ENCODE results near the gene DAPP1. TPM values are rescaled to one million over a fixed set of nuclear protein-coding genes. Genes with fewer than 3 reads are reported as not detected.

Gene DAPP1
- total and polyA plus RNA-seq, 3 experiments from 2014 or later = 10.3 to 20.9 (median 18.8) TPM

DNA sequence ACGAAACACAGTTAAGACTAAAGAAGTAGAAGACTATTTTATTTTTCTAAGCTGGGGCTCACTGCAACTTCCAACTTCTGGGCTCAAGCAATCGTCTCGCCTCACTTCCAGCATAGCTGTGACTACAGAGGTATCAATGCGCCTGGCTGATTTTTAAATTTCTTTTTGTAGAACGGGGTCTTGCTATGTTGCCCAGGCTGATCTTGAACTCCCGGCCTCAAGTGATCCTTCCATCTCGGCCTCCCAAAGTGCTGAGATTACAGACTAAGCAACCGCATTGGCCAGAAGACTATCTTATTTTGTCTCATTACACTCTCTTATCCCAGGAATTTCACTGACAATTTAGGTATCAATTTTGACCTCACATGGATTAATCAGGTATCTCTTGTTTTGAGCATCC lies 76.4 kb downstream of the DAPP1 start:
- H3K27ac ChIP-seq (ENCODE audit: low read depth, low read length) = no peak overlapping the region
- Mint-ChIP-seq H3K27ac (peak overlapping the region in 7 of 8 donors; percentile 44 to 99 (median 98)), H3K4me1 (peaks cover 45 to 59% (median 54%) of the 10 kb centered on the region in 3 donors), H3K9me3 (no peaks in the 10 kb centered on the region), H3K4me3 (peak overlapping the region; percentile 96 to 100 (median 98)), H3K27me3 (no peaks in the 10 kb centered on the region), H3K36me3 (peaks cover 0 to 34% (median 6%) of the 10 kb centered on the region in 3 donors)
- H3K4me3 ChIP-seq (ENCODE audit: low read length) = peak overlapping the region; percentile 88
- peaks cover 20% of the 10 kb centered on the region for H3K4me1 ChIP-seq (ENCODE audit: insufficient read depth, low read length)
- peaks cover 5% of the 10 kb centered on the region for H3K36me3 ChIP-seq (ENCODE audit: insufficient read depth, low read length)
- no peaks in the 10 kb centered on the region for H3K9me3 ChIP-seq (ENCODE audit: low read length)
- no peak for DNase-seq
- no peaks in the 10 kb centered on the region for H3K27me3 ChIP-seq (ENCODE audit: insufficient read depth, low read length, poor library complexity, severe bottlenecking)
- ChIA-PET POLR2A (no interaction called here), CTCF (interaction anchor here (0.7 to 4.0 kb wide), 3 partner anchors 54 to 330 kb away, joined by 5 to 36 read pairs (median 6); partner anchors contain the start of genes DNAJB14 and TRMT10A)

DNA sequence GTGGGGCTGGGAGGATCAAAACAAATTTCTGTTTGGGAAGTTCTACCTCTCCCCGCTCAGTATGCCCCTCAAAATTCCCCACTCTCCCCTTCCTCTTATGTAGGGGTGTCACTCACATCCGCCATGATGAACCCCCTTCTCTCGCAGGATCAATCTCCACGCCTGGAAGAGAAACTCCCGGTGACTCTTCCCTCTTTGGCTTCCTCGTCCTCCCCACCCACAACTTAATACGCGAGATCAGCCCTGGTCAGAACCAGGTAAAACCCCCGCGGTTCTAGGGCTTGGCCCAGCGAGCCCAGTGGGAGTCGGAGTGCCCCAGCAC lies 77.2 kb downstream of the DAPP1 start:
- H3K9me3 Mint-ChIP-seq = no peaks in the 10 kb centered on the region

DNA sequence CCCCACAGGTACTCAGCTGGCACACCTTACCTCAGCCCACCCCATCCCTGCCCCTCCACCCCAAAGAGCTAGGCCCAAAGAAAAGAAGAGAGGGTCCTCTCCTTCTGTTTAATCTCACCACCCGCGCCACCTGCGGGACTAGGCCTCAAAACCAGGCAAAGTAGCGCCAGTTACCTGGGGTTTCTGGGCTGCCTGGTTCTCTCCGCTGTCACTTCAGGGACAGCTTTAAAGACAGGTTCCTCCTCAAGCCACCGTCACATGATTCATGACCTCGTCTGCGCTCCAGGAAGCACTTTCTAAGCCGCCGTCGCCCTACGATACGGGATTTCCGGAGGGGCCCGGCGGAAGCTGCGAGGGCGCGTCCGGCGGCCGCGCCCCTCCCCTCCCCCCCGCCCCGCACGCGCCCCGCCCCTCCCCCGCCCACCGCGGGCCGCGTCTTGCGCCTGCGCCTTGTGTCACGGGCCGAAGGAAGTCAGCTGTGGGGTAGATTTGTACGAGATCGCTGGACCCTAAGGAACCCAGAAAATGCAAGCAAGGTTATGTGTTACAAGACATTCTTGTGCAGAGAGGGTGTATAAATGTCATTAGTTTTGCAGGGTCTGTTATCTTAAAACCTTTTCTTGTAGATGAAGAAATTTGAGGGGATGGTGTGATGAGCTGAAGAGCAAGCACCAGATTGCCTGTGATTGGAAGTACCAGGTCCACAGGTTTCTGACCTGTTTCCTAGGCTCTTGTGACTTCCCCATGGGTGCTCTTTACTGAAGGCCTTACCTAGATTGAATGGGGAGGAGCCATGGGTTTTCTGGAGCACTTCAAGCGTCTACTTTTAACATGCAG lies 77.8 kb downstream of the DAPP1 start, which contains the start of gene LAMTOR3:
Gene LAMTOR3 (minus strand): TSS at position 267 of the 837 bp plus-strand sequence. CDS start 464 bp downstream, outside the sequence.
- peaks cover 0 to 36% (median 6%) of the 10 kb centered on the region in 3 donors for H3K36me3 Mint-ChIP-seq
- CTCF ChIA-PET = interaction anchor here (0.8 to 4.0 kb wide), 4 partner anchors 53 to 331 kb away, joined by 3 to 36 read pairs (median 6); partner anchors contain the start of genes DNAJB14 and TRMT10A
- Histone ChIP-seq H3K27me3 (ENCODE audit: insufficient read depth, low read length, poor library complexity, severe bottlenecking) (no peaks in the 10 kb centered on the region), H3K27ac (ENCODE audit: low read depth, low read length) (peak within 1 kb of the TSS; percentile 87), H3K4me1 (ENCODE audit: insufficient read depth, low read length) (peaks cover 20% of the 10 kb centered on the region), H3K9me3 (ENCODE audit: low read length) (no peaks in the 10 kb centered on the region), H3K4me3 (ENCODE audit: low read length) (peak within 1 kb of the TSS; percentile 88), H3K36me3 (ENCODE audit: insufficient read depth, low read length) (peaks cover 5% of the 10 kb centered on the region)
- peak within 1 kb of the TSS; percentile 91 to 100 (median 99) for H3K27ac Mint-ChIP-seq
- POLR2A ChIA-PET = interaction anchor here (0.5 to 2.1 kb wide), 7 partner anchors 14 to 330 kb away, joined by 3 to 33 read pairs (median 4); partner anchors contain the start of gene DNAJB14
- no peaks in the 10 kb centered on the region for H3K9me3 Mint-ChIP-seq
- H3K4me1 Mint-ChIP-seq = peaks cover 39 to 52% (median 49%) of the 10 kb centered on the region in 3 donors
- peak; percentile 84 to 93 (median 88) for DNase-seq
- no peaks in the 10 kb centered on the region for H3K27me3 Mint-ChIP-seq
- H3K4me3 Mint-ChIP-seq = peak within 1 kb of the TSS; percentile 96 to 100 (median 98)

More for the DNA sequence above, 77.2 kb downstream of the DAPP1 start:
- H3K4me3 Mint-ChIP-seq = peak overlapping the region; percentile 96 to 100 (median 98)
- peak overlapping the region; percentile 91 to 100 (median 99) for H3K27ac Mint-ChIP-seq
- Histone ChIP-seq H3K4me3 (ENCODE audit: low read length) (peak overlapping the region; percentile 88), H3K4me1 (ENCODE audit: insufficient read depth, low read length) (peaks cover 20% of the 10 kb centered on the region), H3K9me3 (ENCODE audit: low read length) (no peaks in the 10 kb centered on the region), H3K27ac (ENCODE audit: low read depth, low read length) (peak overlapping the region; percentile 87), H3K36me3 (ENCODE audit: insufficient read depth, low read length) (peaks cover 5% of the 10 kb centered on the region), H3K27me3 (ENCODE audit: insufficient read depth, low read length, poor library complexity, severe bottlenecking) (no peaks in the 10 kb centered on the region)
- CTCF ChIA-PET = interaction anchor here (1.6 to 4.0 kb wide), 2 partner anchors 54 to 331 kb away, joined by 6 to 36 read pairs; partner anchors contain the start of genes DNAJB14 and TRMT10A
- DNase-seq = peak in 1 of 5 donors; percentile 1
- POLR2A ChIA-PET = interaction anchor here (0.5 to 2.1 kb wide), 5 partner anchors 52 to 329 kb away, joined by 3 to 33 read pairs (median 4); partner anchors contain the start of gene DNAJB14
- H3K4me1 Mint-ChIP-seq = peaks cover 42 to 55% (median 49%) of the 10 kb centered on the region in 3 donors
- H3K36me3 Mint-ChIP-seq = peaks cover 0 to 37% (median 6%) of the 10 kb centered on the region in 3 donors
- no peaks in the 10 kb centered on the region for H3K27me3 Mint-ChIP-seq

DNA sequence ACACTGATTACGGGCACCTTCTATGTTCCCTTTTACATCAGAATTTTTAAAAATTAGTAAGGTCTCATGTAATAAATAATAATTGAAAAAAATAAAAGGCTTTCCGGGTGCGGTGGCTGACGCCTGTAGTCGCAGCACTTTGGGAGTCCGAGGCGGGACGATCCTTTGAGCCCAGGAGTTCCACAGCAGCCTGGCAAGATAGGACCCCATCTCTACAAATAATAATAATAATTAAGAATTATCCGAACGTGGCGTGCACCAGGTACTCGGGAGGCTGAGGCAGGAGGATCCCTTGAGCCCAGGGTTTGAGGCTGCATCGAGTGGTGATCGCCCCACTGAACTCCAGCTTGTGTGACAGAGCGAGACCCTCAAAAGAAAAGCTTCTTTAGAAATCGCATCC lies 78.4 kb downstream of the DAPP1 start:
- H3K9me3 Mint-ChIP-seq = no peaks in the 10 kb centered on the region
- ChIA-PET POLR2A (interaction anchor here (1.1 to 2.1 kb wide), 4 partner anchors 46 to 75 kb away, joined by 3 to 33 read pairs (median 9); partner anchors contain the start of gene DNAJB14), CTCF (interaction anchor here (0.8 to 4.0 kb wide), 4 partner anchors 52 to 332 kb away, joined by 3 to 36 read pairs (median 6); partner anchors contain the start of genes DNAJB14 and TRMT10A)
- H3K4me1 Mint-ChIP-seq = peaks cover 37 to 49% (median 49%) of the 10 kb centered on the region in 3 donors
- peaks cover 0 to 36% (median 6%) of the 10 kb centered on the region in 3 donors for H3K36me3 Mint-ChIP-seq
- H3K27ac ChIP-seq (ENCODE audit: low read depth, low read length) = no peak overlapping the region
- peak overlapping the region; percentile 68 for H3K4me3 ChIP-seq (ENCODE audit: low read length)
- DNase-seq = peak in 2 of 5 donors; percentile 3 to 43
- no peaks in the 10 kb centered on the region for H3K27me3 ChIP-seq (ENCODE audit: insufficient read depth, low read length, poor library complexity, severe bottlenecking)
- peaks cover 5% of the 10 kb centered on the region for H3K36me3 ChIP-seq (ENCODE audit: insufficient read depth, low read length)
- H3K27me3 Mint-ChIP-seq = no peaks in the 10 kb centered on the region
- peak overlapping the region in 6 of 7 donors; percentile 10 to 98 (median 96) for H3K4me3 Mint-ChIP-seq
- peak overlapping the region in 6 of 8 donors; percentile 90 to 96 (median 94) for H3K27ac Mint-ChIP-seq
- no peaks in the 10 kb centered on the region for H3K9me3 ChIP-seq (ENCODE audit: low read length)
- H3K4me1 ChIP-seq (ENCODE audit: insufficient read depth, low read length) = peaks cover 20% of the 10 kb centered on the region

DNA sequence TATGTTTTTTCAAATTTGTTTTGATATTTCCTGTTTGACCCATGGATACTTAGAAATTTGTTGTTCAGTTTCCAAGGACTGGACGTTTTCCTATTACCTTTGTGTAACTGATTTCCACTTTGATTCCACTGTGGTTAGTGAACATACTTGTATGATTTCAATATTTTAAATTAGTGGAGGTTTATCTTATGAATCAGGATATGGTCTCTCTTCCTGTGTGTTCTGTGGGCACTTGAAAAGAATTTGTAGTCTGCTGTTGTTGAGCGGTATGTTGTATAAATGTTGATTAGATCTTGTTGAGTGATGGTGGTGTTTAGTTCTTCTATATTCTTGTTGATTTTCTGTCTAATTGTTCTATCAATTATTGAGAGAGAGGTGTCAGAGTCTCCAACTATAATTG lies 98.8 kb downstream of the DAPP1 start:
- Mint-ChIP-seq H3K4me1 (peaks cover 23 to 47% (median 33%) of the 10 kb centered on the region in 3 donors), H3K4me3 (no peak overlapping the region)

DNA sequence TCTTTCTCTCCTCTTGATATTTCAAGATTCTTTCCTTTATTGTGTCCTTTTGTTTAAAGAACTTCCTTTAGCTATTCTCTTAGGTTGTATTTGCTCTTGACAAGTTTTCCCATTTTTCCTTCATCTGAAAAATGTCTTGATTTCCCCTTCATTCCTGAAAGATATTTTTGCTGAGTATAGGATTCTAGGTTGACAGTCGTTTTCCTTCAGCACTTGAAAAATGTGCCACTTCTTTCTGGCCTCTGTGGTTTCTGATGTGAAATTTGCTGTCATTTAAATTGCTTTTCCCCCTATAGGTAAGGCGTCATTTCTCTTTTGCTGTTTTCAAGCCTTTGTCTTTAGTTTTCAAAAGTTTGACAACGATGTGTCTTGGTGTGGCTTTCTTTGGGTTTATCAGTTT lies 100.9 kb downstream of the DAPP1 start:
- POLR2A ChIA-PET = interaction anchor here (0.6 kb wide), 1 partner anchor 16 kb away, joined by 3 read pairs; no protein-coding TSS in a partner anchor
- peaks cover 25 to 42% (median 36%) of the 10 kb centered on the region in 3 donors for H3K4me1 Mint-ChIP-seq

More for the DNA sequence above, 98.8 kb downstream of the DAPP1 start:
- POLR2A ChIA-PET = no interaction called here
- no peak overlapping the region for H3K27ac ChIP-seq (ENCODE audit: low read depth, low read length)
- Mint-ChIP-seq H3K36me3 (peaks cover 30 to 70% (median 35%) of the 10 kb centered on the region in 3 donors), H3K27me3 (no peaks in the 10 kb centered on the region), H3K27ac (peak overlapping the region in 4 of 8 donors; percentile 4 to 31 (median 7)), H3K9me3 (peaks cover 0 to 6% (median 4%) of the 10 kb centered on the region in 5 donors)
- no peaks in the 10 kb centered on the region for H3K36me3 ChIP-seq (ENCODE audit: insufficient read depth, low read length)
- H3K27me3 ChIP-seq (ENCODE audit: insufficient read depth, low read length, poor library complexity, severe bottlenecking) = no peaks in the 10 kb centered on the region
- CTCF ChIA-PET = no interaction called here
- H3K9me3 ChIP-seq (ENCODE audit: low read length) = no peaks in the 10 kb centered on the region
- no peaks in the 10 kb centered on the region for H3K4me1 ChIP-seq (ENCODE audit: insufficient read depth, low read length)
- H3K4me3 ChIP-seq (ENCODE audit: low read length) = no peak overlapping the region
- DNase-seq = no peak

DNA sequence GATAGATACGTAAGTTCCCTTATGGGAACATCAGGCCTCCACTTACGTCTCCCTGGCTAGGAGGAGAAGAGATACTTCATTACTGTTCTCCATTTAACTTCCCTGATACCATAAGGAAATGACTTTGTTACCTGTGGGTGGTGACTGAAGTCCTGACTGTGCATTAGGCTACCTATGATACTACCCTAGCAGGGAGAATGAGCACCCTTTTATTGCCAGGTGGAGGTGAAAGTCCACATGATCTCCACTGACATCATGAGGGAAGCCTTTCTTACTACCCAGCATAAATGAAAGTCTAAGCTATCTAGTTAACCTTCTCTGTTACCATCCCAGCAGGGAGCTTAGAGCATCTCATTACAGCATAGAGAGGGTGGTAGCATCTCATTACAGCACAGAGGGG lies 102.0 kb downstream of the DAPP1 start:
- peaks cover 23 to 42% (median 41%) of the 10 kb centered on the region in 3 donors for H3K4me1 Mint-ChIP-seq

More for the DNA sequence above, 100.9 kb downstream of the DAPP1 start:
- Histone ChIP-seq H3K27ac (ENCODE audit: low read depth, low read length) (no peak overlapping the region), H3K36me3 (ENCODE audit: insufficient read depth, low read length) (no peaks in the 10 kb centered on the region), H3K4me1 (ENCODE audit: insufficient read depth, low read length) (peaks cover 1% of the 10 kb centered on the region), H3K9me3 (ENCODE audit: low read length) (no peaks in the 10 kb centered on the region), H3K4me3 (ENCODE audit: low read length) (no peak overlapping the region), H3K27me3 (ENCODE audit: insufficient read depth, low read length, poor library complexity, severe bottlenecking) (no peaks in the 10 kb centered on the region)
- H3K27ac Mint-ChIP-seq = peak overlapping the region in 1 of 8 donors; percentile 8
- DNase-seq = no peak
- peaks cover 0 to 6% (median 4%) of the 10 kb centered on the region in 5 donors for H3K9me3 Mint-ChIP-seq
- CTCF ChIA-PET = interaction anchor here (0.8 kb wide), 1 partner anchor 33 kb away, joined by 3 read pairs; the partner anchor contains the start of gene H2AZ1
- H3K4me3 Mint-ChIP-seq = no peak overlapping the region
- H3K36me3 Mint-ChIP-seq = peaks cover 33 to 71% (median 33%) of the 10 kb centered on the region in 3 donors
- H3K27me3 Mint-ChIP-seq = no peaks in the 10 kb centered on the region

More for the DNA sequence above, 102.0 kb downstream of the DAPP1 start:
- H3K36me3 Mint-ChIP-seq = peaks cover 33 to 71% (median 34%) of the 10 kb centered on the region in 3 donors
- H3K9me3 Mint-ChIP-seq = peaks cover 0 to 6% (median 4%) of the 10 kb centered on the region in 5 donors
- Histone ChIP-seq H3K27me3 (ENCODE audit: insufficient read depth, low read length, poor library complexity, severe bottlenecking) (no peaks in the 10 kb centered on the region), H3K4me3 (ENCODE audit: low read length) (no peak overlapping the region), H3K27ac (ENCODE audit: low read depth, low read length) (no peak overlapping the region), H3K9me3 (ENCODE audit: low read length) (no peaks in the 10 kb centered on the region), H3K4me1 (ENCODE audit: insufficient read depth, low read length) (peaks cover 5% of the 10 kb centered on the region), H3K36me3 (ENCODE audit: insufficient read depth, low read length) (no peaks in the 10 kb centered on the region)
- ChIA-PET POLR2A (no interaction called here), CTCF (interaction anchor here (0.8 kb wide), 1 partner anchor 32 kb away, joined by 3 read pairs; the partner anchor contains the start of gene H2AZ1)
- H3K27me3 Mint-ChIP-seq = no peaks in the 10 kb centered on the region
- H3K4me3 Mint-ChIP-seq = no peak overlapping the region
- DNase-seq = no peak
- peak overlapping the region in 2 of 8 donors; percentile 8 to 32 for H3K27ac Mint-ChIP-seq
